HepG2 (cell line): ENCODE data around the gene TNPO3. TPM values are rescaled to one million over a fixed set of nuclear protein-coding genes. Genes with fewer than 3 reads are reported as not detected.

Experiments used
- AFF4 ChIP-seq: sonication (generic); formaldehyde crosslinking; IDR thresholded peaks from 2 replicates; pipeline ENCODE4 v1.4.0; 2020; ENCODE audit warnings: missing genetic modification reagents
- CHCHD3 ChIP-seq: sonication (generic); formaldehyde crosslinking; IDR thresholded peaks from 2 replicates; pipeline ENCODE4 v1.8.0; 2022; ENCODE audit warnings: mild to moderate bottlenecking, missing genetic modification reagents, moderate library complexity
- MXD4 ChIP-seq: IDR thresholded peaks from 2 replicates; pipeline ENCODE4 v1.6.1; 2016; ENCODE audit warnings: mild to moderate bottlenecking, missing biosample characterization, missing genetic modification reagents
- PHF20 ChIP-seq: sonication (generic); formaldehyde crosslinking; IDR thresholded peaks from 2 replicates; pipeline ENCODE4 v1.5.0; 2020; ENCODE audit warnings: mild to moderate bottlenecking, missing genetic modification reagents
- PPARG ChIP-seq: conservative IDR thresholded peaks from 2 replicates; pipeline ENCODE4 v1.6.1; 2016; ENCODE audit warnings: missing biosample characterization, missing genetic modification reagents
- SOX13 ChIP-seq, 3 experiments: fragments of 450-650 bp in 1 of 3; sonication (generic) in 1 of 3; formaldehyde crosslinking in 1 of 3; IDR thresholded peaks in 2 of 3; conservative IDR thresholded peaks in 1 of 3; 2 replicates each; pipeline versions ENCODE4 v1.5.0 to v1.6.1; 2016 to 2020; ENCODE audit warnings: antibody characterized with exemption in 1 of 3, mild to moderate bottlenecking in 1 of 3, missing compliant biosample characterization in 1 of 3, missing genetic modification reagents in 1 of 3, moderate library complexity in 1 of 3
- ZNF292 ChIP-seq: sonication (generic); formaldehyde crosslinking; IDR thresholded peaks from 2 replicates; pipeline ENCODE4 v1.8.1; 2022; ENCODE audit warnings: mild to moderate bottlenecking, low read depth, missing genetic modification reagents, borderline replicate concordance
- ZNF333 ChIP-seq: sonication (generic); formaldehyde crosslinking; IDR thresholded peaks from 2 replicates; pipeline ENCODE4 v1.4.0; 2020; ENCODE audit warnings: mild to moderate bottlenecking, missing genetic modification reagents, borderline replicate concordance
- polyA plus RNA-seq, 8 experiments: library from polyadenylated mRNA; depleted of rRNA in 3 of 8; stranded (reverse) in 7 of 8; unstranded in 1 of 8; fragments of >200 nt; fragmentation: Illumina TruSeq in 4 of 8; extraction: Trizol in 4 of 8; gene quantifications; 2 replicates each; pipeline versions ENCODE4 v1.2.1 to v1.2.3, GENCODE V29; 2011 to 2016; ENCODE audit warnings: low read depth in 4 of 8, missing spikeins in 1 of 8, mixed read lengths in 1 of 8; ENCODE audit not compliant: insufficient read depth in 1 of 8
- total RNA-seq, 5 experiments: library from RNA; depleted of rRNA; stranded (reverse); fragments of >200 nt; fragmentation: Illumina TruSeq; extraction: Trizol; gene quantifications; 2 replicates each; pipeline ENCODE4 v1.2.3, GENCODE V29; 2016; ENCODE audit warnings: low read depth in 1 of 5

Gene TNPO3
- total and polyA plus RNA-seq, 2 of the 13 experiments (the other 11 are each of a cell fraction or from before 2014, with no cell fraction given): 23.8 to 44.6 TPM

DNA sequence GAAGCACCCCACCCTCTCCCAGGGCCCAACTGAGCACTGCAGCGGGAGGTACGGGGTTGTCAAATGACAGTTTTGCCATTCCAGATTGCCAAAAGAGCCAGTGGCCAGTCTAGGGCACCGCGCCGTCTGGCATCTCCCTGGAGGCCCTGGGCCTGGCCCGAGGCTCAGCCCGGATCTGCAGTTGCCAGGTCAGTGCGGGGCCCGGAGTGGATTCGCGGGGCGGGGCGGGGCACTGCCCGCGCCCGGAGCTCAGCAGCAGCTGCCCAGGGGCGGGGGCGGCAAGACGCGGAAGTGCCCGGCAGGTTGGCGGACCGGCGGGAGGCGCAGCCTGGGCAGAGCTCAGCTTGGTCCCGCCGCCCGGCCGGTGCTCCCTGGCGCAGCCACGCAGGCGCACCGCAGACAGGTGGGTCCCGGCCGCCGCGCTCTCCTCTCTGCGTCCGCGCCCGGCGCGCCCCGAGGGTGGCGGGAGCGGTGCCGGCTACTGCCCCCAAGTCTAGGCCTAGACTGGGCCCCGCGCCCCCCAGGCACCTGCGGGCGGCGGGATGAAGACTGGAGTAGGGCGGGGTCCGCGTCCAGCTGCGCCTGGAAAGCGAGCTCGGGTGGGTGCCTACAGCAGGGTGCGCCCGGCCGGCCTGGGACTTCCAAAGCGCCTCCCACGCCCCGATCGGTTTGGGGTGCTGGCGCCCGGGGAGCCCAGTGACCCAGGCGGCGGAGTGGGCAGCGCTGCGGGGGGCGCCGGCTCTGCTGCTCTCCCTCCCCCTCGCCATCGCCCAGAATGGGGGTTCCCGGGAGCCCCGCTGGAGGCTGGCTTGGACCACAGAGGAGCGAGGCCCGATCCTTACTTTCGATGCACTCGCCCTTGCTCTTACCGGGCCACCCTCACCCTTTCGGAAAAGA is 117.0 kb downstream of the TNPO3 start, which contains the start of gene IRF5 (continued):
- TF ChIP-seq AFF4 (no peak), MXD4 (CRISPR knock-in tag) (no peak), ZNF333 (CRISPR knock-in tag) (peak; percentile 56; the same call in 1 of the 2 replicates), ZNF292 (CRISPR knock-in tag) (no peak), PPARG (CRISPR knock-in tag) (no peak), SOX13 (IDR thresholded peaks at IDR 0.05) (no peak), SOX13 (CRISPR knock-in tag; conservative IDR thresholded peaks at IDR 0.05 in 1 of 2, IDR thresholded peaks at IDR 0.05 in 1 of 2) (no peak), CHCHD3 (CRISPR knock-in tag) (0 out of 2 replicates have a peak, but pooled peaks have one; percentile 17), PHF20 (CRISPR knock-in tag) (0 out of 2 replicates have a peak, but pooled peaks have one; percentile 37)
